H9 (cell line): ENCODE measurements around the gene HAUS8. TPM values are rescaled to one million over a fixed set of nuclear protein-coding genes. Genes with fewer than 3 reads are reported as not detected.

Source experiments
- DNase-seq: peaks from one replicate; pipeline ENCODE4 v3.0.0-alpha.2; 2017
- H2AFZ ChIP-seq: one replicate; pipeline ENCODE4 v1.6.1; 2013; ENCODE audit warnings: mild to moderate bottlenecking, low read length, control low read depth, moderate library complexity
- H2AK5ac ChIP-seq: 2 replicates; pipeline ENCODE4 v1.6.1; 2013; ENCODE audit warnings: low read length, control low read depth, mixed read lengths; ENCODE audit not compliant: insufficient read length
- H2BK120ac ChIP-seq: one replicate; pipeline ENCODE4 v1.6.1; 2013; ENCODE audit warnings: low read depth, mild to moderate bottlenecking, low read length, control low read depth, inconsistent platforms; ENCODE audit not compliant: poor library complexity, severe bottlenecking
- H2BK12ac ChIP-seq: 2 replicates; pipeline ENCODE4 v1.6.1; 2013; ENCODE audit warnings: low read length, control low read depth, mixed read lengths, low read depth; ENCODE audit not compliant: insufficient read length
- H2BK15ac ChIP-seq: 2 replicates; pipeline ENCODE4 v1.6.1; 2013; ENCODE audit warnings: low read depth, low read length, control low read depth
- H2BK20ac ChIP-seq: one replicate; pipeline ENCODE4 v1.6.1; 2013; ENCODE audit warnings: low read depth, mild to moderate bottlenecking, low read length, control low read depth, inconsistent platforms; ENCODE audit not compliant: poor library complexity, severe bottlenecking
- H2BK5ac ChIP-seq: 2 replicates; pipeline ENCODE4 v1.6.1; 2013; ENCODE audit warnings: low read length, control low read depth, mixed read lengths; ENCODE audit not compliant: insufficient read length
- H3K14ac ChIP-seq: 2 replicates; pipeline ENCODE4 v1.6.1; 2013; ENCODE audit warnings: low read length, control low read depth; ENCODE audit not compliant: insufficient read depth
- H3K18ac ChIP-seq: 2 replicates; pipeline ENCODE4 v1.6.1; 2013; ENCODE audit warnings: low read depth, mild to moderate bottlenecking, mixed read lengths, low read length, control low read depth; ENCODE audit not compliant: insufficient read length
- H3K23ac ChIP-seq: 2 replicates; pipeline ENCODE4 v1.6.1; 2013; ENCODE audit warnings: low read length, control low read depth, mixed read lengths, low read depth; ENCODE audit not compliant: insufficient read length
- H3K23me2 ChIP-seq: 2 replicates; pipeline ENCODE4 v1.6.1; 2013; ENCODE audit warnings: low read depth, mild to moderate bottlenecking, mixed read lengths, low read length, control low read depth; ENCODE audit not compliant: insufficient read length, poor library complexity, severe bottlenecking
- H3K27ac ChIP-seq: 2 replicates; pipeline ENCODE4 v1.5.1; 2013; ENCODE audit warnings: low read length, control low read depth, mixed read lengths, low read depth; ENCODE audit not compliant: insufficient read length
- H3K27me3 ChIP-seq: 2 replicates; pipeline ENCODE4 v1.6.1; 2013; ENCODE audit warnings: low read length, control low read depth, inconsistent platforms; ENCODE audit not compliant: insufficient read depth
- H3K4ac ChIP-seq: 2 replicates; pipeline ENCODE4 v1.6.1; 2013; ENCODE audit warnings: low read depth, mild to moderate bottlenecking, control low read depth, inconsistent platforms, low read length, moderate library complexity
- H3K4me1 ChIP-seq: 2 replicates; pipeline ENCODE4 v1.6.1; 2013; ENCODE audit warnings: low read length, control low read depth, inconsistent platforms; ENCODE audit not compliant: insufficient read depth
- H3K4me2 ChIP-seq: 2 replicates; pipeline ENCODE4 v1.6.1; 2013; ENCODE audit warnings: low read length, control low read depth, mixed read lengths; ENCODE audit not compliant: insufficient read length, insufficient read depth
- H3K56ac ChIP-seq: 2 replicates; pipeline ENCODE4 v1.6.1; 2013; ENCODE audit warnings: low read depth, mild to moderate bottlenecking, mixed read lengths, low read length, control low read depth; ENCODE audit not compliant: insufficient read length
- H3K79me1 ChIP-seq: 2 replicates; pipeline ENCODE4 v1.6.1; 2013; ENCODE audit warnings: low read depth, mild to moderate bottlenecking, moderate library complexity, low read length, control low read depth, inconsistent platforms; ENCODE audit not compliant: insufficient read depth, poor library complexity, severe bottlenecking
- H3K79me2 ChIP-seq: 2 replicates; pipeline ENCODE4 v1.6.1; 2013; ENCODE audit warnings: low read length, control low read depth, inconsistent platforms; ENCODE audit not compliant: insufficient read depth
- H3K9ac ChIP-seq: 2 replicates; pipeline ENCODE4 v1.6.1; 2013; ENCODE audit warnings: low read length, control low read depth, mixed read lengths; ENCODE audit not compliant: insufficient read length; ENCODE audit errors: extremely low read depth
- H3K9me3 ChIP-seq: one replicate; pipeline ENCODE4 v1.6.1; 2013; ENCODE audit warnings: low read depth, low read length, inconsistent platforms; ENCODE audit not compliant: control insufficient read depth
- H3T11ph ChIP-seq: one replicate; pipeline ENCODE4 v1.6.1; 2013; ENCODE audit warnings: mild to moderate bottlenecking, low read length, control low read depth, inconsistent platforms
- H4K20me1 ChIP-seq: one replicate; pipeline ENCODE4 v1.6.1; 2013; ENCODE audit not compliant: control insufficient read depth, insufficient read length, insufficient read depth
- H4K5ac ChIP-seq: 2 replicates; pipeline ENCODE4 v1.6.1; 2013; ENCODE audit warnings: low read depth, mild to moderate bottlenecking, mixed read lengths, low read length, control low read depth; ENCODE audit not compliant: insufficient read length
- H4K8ac ChIP-seq: replicated peaks from 2 replicates; pipeline ENCODE4 v1.6.1; 2013; ENCODE audit warnings: low read length, control low read depth, mixed read lengths, low read depth; ENCODE audit not compliant: insufficient read length
- H4K91ac ChIP-seq: 2 replicates; pipeline ENCODE4 v1.6.1; 2013; ENCODE audit warnings: low read depth, mild to moderate bottlenecking, moderate library complexity, mixed read lengths, low read length, control low read depth; ENCODE audit not compliant: insufficient read length
- H3K27ac Mint-ChIP-seq, 3 experiments: 2 replicates in 2 of 3; 3 replicates in 1 of 3; pipeline ENCODE4 v1.8.0; 2020 to 2021; ENCODE audit warnings: mixed read lengths in 3 of 3, mild to moderate bottlenecking in 1 of 3, moderate library complexity in 1 of 3
- H3K27me3 Mint-ChIP-seq: 2 replicates; pipeline ENCODE4 v1.8.0; 2021; ENCODE audit warnings: low read depth, mild to moderate bottlenecking, moderate library complexity, mixed read lengths
- H3K36me3 Mint-ChIP-seq, 3 experiments: 2 replicates in 2 of 3; 3 replicates in 1 of 3; pipeline ENCODE4 v1.8.0; 2020 to 2021; ENCODE audit warnings: low read depth in 3 of 3, mixed read lengths in 3 of 3; ENCODE audit not compliant: insufficient read depth in 1 of 3
- H3K4me1 Mint-ChIP-seq, 2 experiments: 2 replicates each; pipeline ENCODE4 v1.8.0; 2020; ENCODE audit warnings: mixed read lengths in 2 of 2
- H3K4me3 Mint-ChIP-seq, 2 experiments: 2 replicates in 1 of 2; 3 replicates in 1 of 2; pipeline ENCODE4 v1.8.0; 2020 to 2021; ENCODE audit warnings: mild to moderate bottlenecking in 2 of 2, mixed read lengths in 2 of 2, moderate library complexity in 1 of 2
- H3K9me3 Mint-ChIP-seq, 2 experiments: 2 replicates in 1 of 2; 3 replicates in 1 of 2; pipeline ENCODE4 v1.8.0; 2020; ENCODE audit warnings: mild to moderate bottlenecking in 2 of 2, mixed read lengths in 2 of 2, moderate library complexity in 1 of 2
- CTCF ChIP-seq: fragments of 200-600 bp; sonication (generic); conservative IDR thresholded peaks from 3 replicates; pipeline ENCODE4 v1.8.0; 2021; ENCODE audit warnings: antibody characterized with exemption, mild to moderate bottlenecking
- WGBS: extraction: QIAGEN DNeasy Blood & Tissue Kit; methylation state at CpG from one replicate; pipeline ENCODE4 v1.1.7; 2013; ENCODE audit warnings: missing lambda C conversion rate, low lambda C conversion rate, mixed read lengths; ENCODE audit not compliant: insufficient read length; ENCODE audit errors: extremely low coverage; 5-methylcytosine and 5-hydroxymethylcytosine counted together
- total RNA-seq: library from RNA; stranded (reverse); gene quantifications from 2 replicates; pipeline ENCODE4 v1.2.1, GENCODE V29; 2021

HAUS8 gene
- total RNA-seq, 1 experiment from 2014 or later: 27.8 TPM

- no peaks in the 10 kb centered on the region for H3K4me1 ChIP-seq
- H2AK5ac ChIP-seq: no peak overlapping the region
- no peaks in the 10 kb centered on the region for H3K27me3 ChIP-seq
- no peak overlapping the region for H3T11ph ChIP-seq
- no peak overlapping the region for H2AFZ ChIP-seq
- TF ChIP-seq CTCF: no peak
- no CpG with 5 or more reads among the region's 6 CpGs for WGBS
- H3K23ac ChIP-seq: no peak overlapping the region
- Mint-ChIP-seq H3K4me3 (no peak overlapping the region), H3K36me3 (no peaks in the 10 kb centered on the region), H3K4me1 (peaks cover 2 to 6% of the 10 kb centered on the region in 2 experiments; a peak in 2 of 4 replicates), H3K27ac (no peak overlapping the region), H3K27me3 (peaks cover 3% of the 10 kb centered on the region), H3K9me3 (no peaks in the 10 kb centered on the region)
- DNase-seq: no peak
- no peak overlapping the region for H2BK20ac ChIP-seq
- H3K9ac ChIP-seq: no peak overlapping the region
- no peak overlapping the region for H3K56ac ChIP-seq
- no peak overlapping the region for H3K14ac ChIP-seq
- no peak overlapping the region for H2BK15ac ChIP-seq
- no peak overlapping the region for H2BK5ac ChIP-seq
- no peak overlapping the region for H3K4me2 ChIP-seq
- no peak overlapping the region for H4K8ac ChIP-seq
- H3K27ac ChIP-seq: no peak overlapping the region
- H3K23me2 ChIP-seq: no peaks in the 10 kb centered on the region
- H2BK120ac ChIP-seq: no peak overlapping the region
- no peak overlapping the region for H3K4ac ChIP-seq
- no peaks in the 10 kb centered on the region for H3K79me1 ChIP-seq
- no peaks in the 10 kb centered on the region for H3K79me2 ChIP-seq
- no peak overlapping the region for H4K5ac ChIP-seq
- H4K20me1 ChIP-seq: no peaks in the 10 kb centered on the region
- H4K91ac ChIP-seq: no peak overlapping the region
- H3K9me3 ChIP-seq: no peaks in the 10 kb centered on the region
- H3K18ac ChIP-seq: no peak overlapping the region
- no peak overlapping the region for H2BK12ac ChIP-seq
These were observed 38.1 kb downstream of the HAUS8 start for GRCh38 chr19:17037184-17037583.
